Measurements from ENCODE around the gene IMMP2L.

DNA sequence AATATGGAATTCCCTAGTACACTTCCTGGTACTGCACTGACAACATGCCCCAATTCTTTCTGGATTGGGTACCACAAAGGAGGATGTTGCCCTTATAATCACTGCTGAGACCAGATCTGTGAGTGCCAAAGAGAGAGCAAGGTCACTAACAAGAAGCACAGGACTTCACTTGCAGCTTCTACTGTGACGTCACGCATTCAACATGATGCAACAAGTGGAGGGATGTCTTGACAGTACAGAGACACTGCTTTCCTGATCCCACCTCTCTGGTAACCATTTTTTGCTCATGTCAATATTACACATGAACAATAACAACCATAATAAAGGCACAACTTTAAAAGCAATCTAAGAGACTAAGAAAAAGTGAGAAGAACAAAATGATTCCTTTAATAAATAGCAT lies 885.5 kb downstream of the IMMP2L start:
- TF ChIP-seq, protein P1, sequence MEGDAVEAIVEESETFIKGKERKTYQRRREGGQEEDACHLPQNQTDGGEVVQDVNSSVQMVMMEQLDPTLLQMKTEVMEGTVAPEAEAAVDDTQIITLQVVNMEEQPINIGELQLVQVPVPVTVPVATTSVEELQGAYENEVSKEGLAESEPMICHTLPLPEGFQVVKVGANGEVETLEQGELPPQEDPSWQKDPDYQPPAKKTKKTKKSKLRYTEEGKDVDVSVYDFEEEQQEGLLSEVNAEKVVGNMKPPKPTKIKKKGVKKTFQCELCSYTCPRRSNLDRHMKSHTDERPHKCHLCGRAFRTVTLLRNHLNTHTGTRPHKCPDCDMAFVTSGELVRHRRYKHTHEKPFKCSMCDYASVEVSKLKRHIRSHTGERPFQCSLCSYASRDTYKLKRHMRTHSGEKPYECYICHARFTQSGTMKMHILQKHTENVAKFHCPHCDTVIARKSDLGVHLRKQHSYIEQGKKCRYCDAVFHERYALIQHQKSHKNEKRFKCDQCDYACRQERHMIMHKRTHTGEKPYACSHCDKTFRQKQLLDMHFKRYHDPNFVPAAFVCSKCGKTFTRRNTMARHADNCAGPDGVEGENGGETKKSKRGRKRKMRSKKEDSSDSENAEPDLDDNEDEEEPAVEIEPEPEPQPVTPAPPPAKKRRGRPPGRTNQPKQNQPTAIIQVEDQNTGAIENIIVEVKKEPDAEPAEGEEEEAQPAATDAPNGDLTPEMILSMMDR (IDR thresholded peaks at IDR 0.05): no peak
- TF ChIP-seq POLR2A (IDR thresholded peaks at IDR 0.05; ENCODE audit: low read length) (no peak), NR3C1 (IDR thresholded peaks at IDR 0.05) (no peak), MAZ (IDR thresholded peaks at IDR 0.05; ENCODE audit: borderline replicate concordance, low read depth, low read length) (no peak), RAD21 (conservative IDR thresholded peaks at IDR 0.05 in 1 of 2, IDR thresholded peaks at IDR 0.05 in 1 of 2) (no peak)
- TF ChIP-seq, protein P2, sequence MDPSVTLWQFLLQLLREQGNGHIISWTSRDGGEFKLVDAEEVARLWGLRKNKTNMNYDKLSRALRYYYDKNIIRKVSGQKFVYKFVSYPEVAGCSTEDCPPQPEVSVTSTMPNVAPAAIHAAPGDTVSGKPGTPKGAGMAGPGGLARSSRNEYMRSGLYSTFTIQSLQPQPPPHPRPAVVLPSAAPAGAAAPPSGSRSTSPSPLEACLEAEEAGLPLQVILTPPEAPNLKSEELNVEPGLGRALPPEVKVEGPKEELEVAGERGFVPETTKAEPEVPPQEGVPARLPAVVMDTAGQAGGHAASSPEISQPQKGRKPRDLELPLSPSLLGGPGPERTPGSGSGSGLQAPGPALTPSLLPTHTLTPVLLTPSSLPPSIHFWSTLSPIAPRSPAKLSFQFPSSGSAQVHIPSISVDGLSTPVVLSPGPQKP (IDR thresholded peaks at IDR 0.05; ENCODE audit: low read depth, low read length): no peak
- TF ChIP-seq, protein P3, sequence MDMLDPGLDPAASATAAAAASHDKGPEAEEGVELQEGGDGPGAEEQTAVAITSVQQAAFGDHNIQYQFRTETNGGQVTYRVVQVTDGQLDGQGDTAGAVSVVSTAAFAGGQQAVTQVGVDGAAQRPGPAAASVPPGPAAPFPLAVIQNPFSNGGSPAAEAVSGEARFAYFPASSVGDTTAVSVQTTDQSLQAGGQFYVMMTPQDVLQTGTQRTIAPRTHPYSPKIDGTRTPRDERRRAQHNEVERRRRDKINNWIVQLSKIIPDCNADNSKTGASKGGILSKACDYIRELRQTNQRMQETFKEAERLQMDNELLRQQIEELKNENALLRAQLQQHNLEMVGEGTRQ (IDR thresholded peaks at IDR 0.05): no peak

All from A549 (cell line).